Mammary epithelial cell (primary cell): Measurements from ENCODE around the gene COPG2.

ENCODE experiments used
- EZH2 ChIP-seq: IDR thresholded peaks from 2 replicates; pipeline ENCODE4 v1.6.1; 2012; ENCODE audit warnings: low read length, inconsistent platforms, borderline replicate concordance
- TF ChIP-seq, protein P1 (sequence below), 2 donors: IDR thresholded peaks in 1 of 2; conservative IDR thresholded peaks in 1 of 2; 2 replicates each; pipeline ENCODE4 v1.5.1; 2011 to 2012; ENCODE audit warnings: inconsistent platforms in 2 of 2, low read length in 2 of 2, mild to moderate bottlenecking in 2 of 2, control low read depth in 1 of 2, low read depth in 1 of 2; ENCODE audit not compliant: insufficient read depth in 1 of 2; ENCODE audit errors: extremely low read depth in 1 of 2

DNA sequence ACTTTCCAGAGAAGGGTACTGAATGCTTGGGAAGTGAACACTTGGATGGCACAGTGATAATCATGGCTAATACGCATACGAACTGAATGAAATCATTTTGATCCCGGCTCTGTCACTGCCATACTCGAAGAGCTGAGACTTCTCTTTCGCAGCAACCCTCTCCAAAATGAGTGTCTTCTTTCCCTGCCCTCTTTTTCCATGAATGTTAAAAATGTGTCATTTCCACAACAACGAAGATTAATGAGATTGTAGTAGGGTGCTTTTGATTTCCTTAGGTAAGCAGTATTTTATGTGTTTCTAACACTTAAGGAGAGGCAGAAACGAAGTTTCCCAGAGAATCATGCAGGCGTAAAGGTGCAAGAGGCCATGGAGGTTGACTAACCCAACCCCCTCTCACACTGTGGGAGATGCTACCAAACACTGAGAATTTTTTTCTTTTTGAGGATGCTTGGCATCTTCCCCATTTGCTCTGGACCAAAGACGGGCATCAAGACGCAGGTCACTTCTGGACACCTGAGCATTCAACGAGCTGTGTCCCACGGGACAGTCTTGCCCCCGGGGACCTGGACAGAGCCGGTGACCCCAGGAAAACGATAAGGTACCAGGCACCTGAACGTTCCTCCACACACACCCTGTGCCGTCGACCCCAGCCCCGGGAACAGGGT is 823 bp downstream of the COPG2 start:
- TF ChIP-seq, protein P1, sequence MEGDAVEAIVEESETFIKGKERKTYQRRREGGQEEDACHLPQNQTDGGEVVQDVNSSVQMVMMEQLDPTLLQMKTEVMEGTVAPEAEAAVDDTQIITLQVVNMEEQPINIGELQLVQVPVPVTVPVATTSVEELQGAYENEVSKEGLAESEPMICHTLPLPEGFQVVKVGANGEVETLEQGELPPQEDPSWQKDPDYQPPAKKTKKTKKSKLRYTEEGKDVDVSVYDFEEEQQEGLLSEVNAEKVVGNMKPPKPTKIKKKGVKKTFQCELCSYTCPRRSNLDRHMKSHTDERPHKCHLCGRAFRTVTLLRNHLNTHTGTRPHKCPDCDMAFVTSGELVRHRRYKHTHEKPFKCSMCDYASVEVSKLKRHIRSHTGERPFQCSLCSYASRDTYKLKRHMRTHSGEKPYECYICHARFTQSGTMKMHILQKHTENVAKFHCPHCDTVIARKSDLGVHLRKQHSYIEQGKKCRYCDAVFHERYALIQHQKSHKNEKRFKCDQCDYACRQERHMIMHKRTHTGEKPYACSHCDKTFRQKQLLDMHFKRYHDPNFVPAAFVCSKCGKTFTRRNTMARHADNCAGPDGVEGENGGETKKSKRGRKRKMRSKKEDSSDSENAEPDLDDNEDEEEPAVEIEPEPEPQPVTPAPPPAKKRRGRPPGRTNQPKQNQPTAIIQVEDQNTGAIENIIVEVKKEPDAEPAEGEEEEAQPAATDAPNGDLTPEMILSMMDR (conservative IDR thresholded peaks at IDR 0.05 in 1 of 2, IDR thresholded peaks at IDR 0.05 in 1 of 2; ENCODE audit: extremely low read depth in 1 of 2, insufficient read depth in 1 of 2, low read depth in 1 of 2, low read length in 2 of 2): no peak
- TF ChIP-seq EZH2: no peak
